Measurements from ENCODE around the gene RAB3GAP1.
A peak's percentile ranks its signal among the peaks of the same experiment; 100 is the strongest.
"Not testable (repeated sequence)": the region's sequence is repeated elsewhere in the genome, so short reads cannot be mapped to it uniquely, and the experiment has no call there.

Gene RAB3GAP1

DNA sequence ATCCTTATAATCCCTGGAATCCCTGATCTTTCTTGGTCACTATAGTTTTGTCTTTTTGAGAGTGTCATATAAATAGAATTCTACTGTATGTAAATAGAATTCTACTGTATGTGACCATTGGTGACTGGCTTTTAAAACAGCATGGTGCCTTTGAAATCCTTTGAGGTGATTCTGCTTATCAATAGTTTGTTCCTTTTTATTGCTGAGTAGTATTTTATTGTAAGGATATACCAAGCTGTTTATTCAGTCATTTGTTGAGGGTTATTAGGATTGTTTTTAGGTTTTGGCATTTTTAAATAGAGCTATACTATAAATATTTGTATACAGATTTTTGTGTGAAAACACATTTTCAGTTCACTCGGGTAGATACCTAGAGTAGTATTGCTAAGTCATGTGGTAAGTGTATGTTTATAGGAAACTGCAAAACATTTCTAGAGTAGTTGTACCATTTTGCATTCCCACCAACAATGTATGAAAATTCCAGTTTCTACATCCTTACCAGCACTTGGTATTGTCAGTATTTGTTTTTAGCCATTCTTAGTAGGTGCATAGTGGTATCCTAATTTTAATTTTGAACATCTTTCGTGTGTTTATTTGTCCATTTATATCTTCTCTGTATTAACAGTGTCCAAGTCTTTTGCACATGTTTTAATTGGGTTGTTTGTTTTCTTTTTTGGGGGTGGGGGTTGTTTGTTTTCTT, 45.6 kb downstream of the RAB3GAP1 start:
- no peak for TF ChIP-seq GLIS3 (CRISPR knock-in tag; IDR thresholded peaks at IDR 0.05)
- TF ChIP-seq ZNF8 (CRISPR knock-in tag; IDR thresholded peaks at IDR 0.05), result no peak
- no peak for TF ChIP-seq TOX (CRISPR knock-in tag; IDR thresholded peaks at IDR 0.05; ENCODE audit: borderline replicate concordance)
- no peak for TF ChIP-seq ISL1 (CRISPR knock-in tag; IDR thresholded peaks at IDR 0.05)
- no peak for TF ChIP-seq ZNF565 (CRISPR knock-in tag; conservative IDR thresholded peaks at IDR 0.05; ENCODE audit: low read depth)
- no peak for TF ChIP-seq CREB5 (CRISPR knock-in tag; IDR thresholded peaks at IDR 0.05; ENCODE audit: low read depth)
- no peak for TF ChIP-seq SNAI2 (CRISPR knock-in tag; IDR thresholded peaks at IDR 0.05)
- TF ChIP-seq, protein P1, sequence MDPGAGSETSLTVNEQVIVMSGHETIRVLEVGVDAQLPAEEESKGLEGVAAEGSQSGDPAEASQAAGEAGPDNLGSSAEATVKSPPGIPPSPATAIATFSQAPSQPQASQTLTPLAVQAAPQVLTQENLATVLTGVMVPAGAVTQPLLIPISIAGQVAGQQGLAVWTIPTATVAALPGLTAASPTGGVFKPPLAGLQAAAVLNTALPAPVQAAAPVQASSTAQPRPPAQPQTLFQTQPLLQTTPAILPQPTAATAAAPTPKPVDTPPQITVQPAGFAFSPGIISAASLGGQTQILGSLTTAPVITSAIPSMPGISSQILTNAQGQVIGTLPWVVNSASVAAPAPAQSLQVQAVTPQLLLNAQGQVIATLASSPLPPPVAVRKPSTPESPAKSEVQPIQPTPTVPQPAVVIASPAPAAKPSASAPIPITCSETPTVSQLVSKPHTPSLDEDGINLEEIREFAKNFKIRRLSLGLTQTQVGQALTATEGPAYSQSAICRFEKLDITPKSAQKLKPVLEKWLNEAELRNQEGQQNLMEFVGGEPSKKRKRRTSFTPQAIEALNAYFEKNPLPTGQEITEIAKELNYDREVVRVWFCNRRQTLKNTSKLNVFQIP (CRISPR knock-in tag; IDR thresholded peaks at IDR 0.05; ENCODE audit: borderline replicate concordance, low read depth), result no peak
- TF ChIP-seq OSR1 (CRISPR knock-in tag; IDR thresholded peaks at IDR 0.05), result no peak
- no peak for TF ChIP-seq PPARA (CRISPR knock-in tag; IDR thresholded peaks at IDR 0.05; ENCODE audit: borderline replicate concordance)
- TF ChIP-seq ARNTL (CRISPR knock-in tag; IDR thresholded peaks at IDR 0.05; ENCODE audit: borderline replicate concordance, low read depth), result no peak
- TF ChIP-seq BACH2 (CRISPR knock-in tag; IDR thresholded peaks at IDR 0.05; ENCODE audit: borderline replicate concordance), result no peak
- no peak for TF ChIP-seq ZFP3 (CRISPR knock-in tag; IDR thresholded peaks at IDR 0.05)
- TF ChIP-seq RARB (CRISPR knock-in tag; IDR thresholded peaks at IDR 0.05), result no peak
- no peak for ATAC-seq

DNA sequence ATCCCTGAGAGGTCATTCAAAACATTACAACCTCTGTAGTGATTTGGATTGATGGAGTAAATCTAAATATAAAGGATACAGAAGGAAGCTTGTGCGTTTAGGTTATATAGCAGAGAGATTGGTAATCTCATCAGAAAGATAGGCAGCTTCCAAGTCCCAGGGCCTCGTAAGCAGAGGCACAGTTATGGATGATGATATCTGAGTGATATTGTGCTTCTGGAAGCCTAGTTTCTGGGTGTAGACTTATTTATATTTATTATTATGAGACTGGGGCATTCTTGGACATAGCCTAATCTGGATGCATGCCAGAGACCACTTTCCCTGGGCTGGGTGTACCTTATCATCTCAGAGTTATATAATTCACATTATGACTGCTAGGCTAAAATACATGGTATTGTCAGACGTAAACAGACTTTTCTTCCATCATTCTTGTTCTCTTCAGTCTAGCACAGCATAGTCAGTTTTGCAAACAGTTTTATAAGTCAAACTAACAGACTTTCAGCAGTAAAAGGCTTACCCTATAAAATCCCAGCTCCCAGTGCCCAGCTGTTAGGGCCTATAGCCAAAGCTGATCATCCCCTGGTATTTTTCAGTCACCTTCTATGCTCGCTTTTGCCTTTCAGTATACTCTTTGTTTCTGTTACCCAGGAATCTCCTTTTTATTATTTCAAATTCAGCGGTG, 47.9 kb downstream of the RAB3GAP1 start:
- TF ChIP-seq ZNF565 (CRISPR knock-in tag; conservative IDR thresholded peaks at IDR 0.05; ENCODE audit: low read depth), result no peak
- peak; percentile 20; the same call in 1 of the 2 replicates for TF ChIP-seq TCF4 (CRISPR knock-in tag; IDR thresholded peaks at IDR 0.05; ENCODE audit: borderline replicate concordance)
- no peak; the same call in 2 of the 3 replicates for ATAC-seq

DNA sequence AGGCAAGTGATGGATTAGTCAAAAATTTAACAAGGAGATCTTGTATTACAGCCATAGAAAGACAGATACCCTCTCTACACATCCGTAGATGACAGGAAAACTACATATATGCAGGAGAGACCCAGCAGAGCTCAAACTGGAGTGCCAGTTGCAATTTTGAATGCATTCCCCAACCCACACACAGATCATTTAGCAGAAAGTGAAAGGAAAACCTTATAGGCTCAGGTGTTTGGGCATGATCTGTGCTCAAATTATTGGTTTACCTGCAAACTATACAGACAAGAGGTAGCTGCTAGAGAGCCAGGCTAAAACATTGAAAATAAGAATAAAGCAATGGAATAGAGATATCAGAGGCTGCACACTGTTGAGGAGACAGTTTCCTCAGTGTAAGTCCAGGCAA, 51.8 kb downstream of the RAB3GAP1 start:
- TF ChIP-seq ARNTL (CRISPR knock-in tag; IDR thresholded peaks at IDR 0.05; ENCODE audit: borderline replicate concordance, low read depth), result no peak
- TF ChIP-seq, protein P2, sequence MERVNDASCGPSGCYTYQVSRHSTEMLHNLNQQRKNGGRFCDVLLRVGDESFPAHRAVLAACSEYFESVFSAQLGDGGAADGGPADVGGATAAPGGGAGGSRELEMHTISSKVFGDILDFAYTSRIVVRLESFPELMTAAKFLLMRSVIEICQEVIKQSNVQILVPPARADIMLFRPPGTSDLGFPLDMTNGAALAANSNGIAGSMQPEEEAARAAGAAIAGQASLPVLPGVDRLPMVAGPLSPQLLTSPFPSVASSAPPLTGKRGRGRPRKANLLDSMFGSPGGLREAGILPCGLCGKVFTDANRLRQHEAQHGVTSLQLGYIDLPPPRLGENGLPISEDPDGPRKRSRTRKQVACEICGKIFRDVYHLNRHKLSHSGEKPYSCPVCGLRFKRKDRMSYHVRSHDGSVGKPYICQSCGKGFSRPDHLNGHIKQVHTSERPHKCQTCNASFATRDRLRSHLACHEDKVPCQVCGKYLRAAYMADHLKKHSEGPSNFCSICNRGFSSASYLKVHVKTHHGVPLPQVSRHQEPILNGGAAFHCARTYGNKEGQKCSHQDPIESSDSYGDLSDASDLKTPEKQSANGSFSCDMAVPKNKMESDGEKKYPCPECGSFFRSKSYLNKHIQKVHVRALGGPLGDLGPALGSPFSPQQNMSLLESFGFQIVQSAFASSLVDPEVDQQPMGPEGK (CRISPR knock-in tag; IDR thresholded peaks at IDR 0.05; ENCODE audit: borderline replicate concordance), result no peak
- TF ChIP-seq ZFP3 (CRISPR knock-in tag; IDR thresholded peaks at IDR 0.05), result no peak
- TF ChIP-seq RARB (CRISPR knock-in tag; IDR thresholded peaks at IDR 0.05), result no peak
- TF ChIP-seq PPARA (CRISPR knock-in tag; IDR thresholded peaks at IDR 0.05; ENCODE audit: borderline replicate concordance), result no peak
- no peak for TF ChIP-seq ZNF8 (CRISPR knock-in tag; IDR thresholded peaks at IDR 0.05)
- TF ChIP-seq, protein P3, sequence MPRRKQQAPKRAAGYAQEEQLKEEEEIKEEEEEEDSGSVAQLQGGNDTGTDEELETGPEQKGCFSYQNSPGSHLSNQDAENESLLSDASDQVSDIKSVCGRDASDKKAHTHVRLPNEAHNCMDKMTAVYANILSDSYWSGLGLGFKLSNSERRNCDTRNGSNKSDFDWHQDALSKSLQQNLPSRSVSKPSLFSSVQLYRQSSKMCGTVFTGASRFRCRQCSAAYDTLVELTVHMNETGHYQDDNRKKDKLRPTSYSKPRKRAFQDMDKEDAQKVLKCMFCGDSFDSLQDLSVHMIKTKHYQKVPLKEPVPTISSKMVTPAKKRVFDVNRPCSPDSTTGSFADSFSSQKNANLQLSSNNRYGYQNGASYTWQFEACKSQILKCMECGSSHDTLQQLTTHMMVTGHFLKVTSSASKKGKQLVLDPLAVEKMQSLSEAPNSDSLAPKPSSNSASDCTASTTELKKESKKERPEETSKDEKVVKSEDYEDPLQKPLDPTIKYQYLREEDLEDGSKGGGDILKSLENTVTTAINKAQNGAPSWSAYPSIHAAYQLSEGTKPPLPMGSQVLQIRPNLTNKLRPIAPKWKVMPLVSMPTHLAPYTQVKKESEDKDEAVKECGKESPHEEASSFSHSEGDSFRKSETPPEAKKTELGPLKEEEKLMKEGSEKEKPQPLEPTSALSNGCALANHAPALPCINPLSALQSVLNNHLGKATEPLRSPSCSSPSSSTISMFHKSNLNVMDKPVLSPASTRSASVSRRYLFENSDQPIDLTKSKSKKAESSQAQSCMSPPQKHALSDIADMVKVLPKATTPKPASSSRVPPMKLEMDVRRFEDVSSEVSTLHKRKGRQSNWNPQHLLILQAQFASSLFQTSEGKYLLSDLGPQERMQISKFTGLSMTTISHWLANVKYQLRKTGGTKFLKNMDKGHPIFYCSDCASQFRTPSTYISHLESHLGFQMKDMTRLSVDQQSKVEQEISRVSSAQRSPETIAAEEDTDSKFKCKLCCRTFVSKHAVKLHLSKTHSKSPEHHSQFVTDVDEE (CRISPR knock-in tag; IDR thresholded peaks at IDR 0.05), result no peak
- no peak for TF ChIP-seq BACH2 (CRISPR knock-in tag; IDR thresholded peaks at IDR 0.05; ENCODE audit: borderline replicate concordance)
- no peak for TF ChIP-seq ZNF70 (CRISPR knock-in tag; IDR thresholded peaks at IDR 0.05)
- TF ChIP-seq ZFP30 (CRISPR knock-in tag; IDR thresholded peaks at IDR 0.05), result no peak
- no peak for ATAC-seq

GRCh38 chr2:135105513-135106316, 53.6 kb downstream of the RAB3GAP1 start:
- ATAC-seq, result not testable (repeated sequence)
